Measurements from ENCODE around the gene GJB4.

DNA sequence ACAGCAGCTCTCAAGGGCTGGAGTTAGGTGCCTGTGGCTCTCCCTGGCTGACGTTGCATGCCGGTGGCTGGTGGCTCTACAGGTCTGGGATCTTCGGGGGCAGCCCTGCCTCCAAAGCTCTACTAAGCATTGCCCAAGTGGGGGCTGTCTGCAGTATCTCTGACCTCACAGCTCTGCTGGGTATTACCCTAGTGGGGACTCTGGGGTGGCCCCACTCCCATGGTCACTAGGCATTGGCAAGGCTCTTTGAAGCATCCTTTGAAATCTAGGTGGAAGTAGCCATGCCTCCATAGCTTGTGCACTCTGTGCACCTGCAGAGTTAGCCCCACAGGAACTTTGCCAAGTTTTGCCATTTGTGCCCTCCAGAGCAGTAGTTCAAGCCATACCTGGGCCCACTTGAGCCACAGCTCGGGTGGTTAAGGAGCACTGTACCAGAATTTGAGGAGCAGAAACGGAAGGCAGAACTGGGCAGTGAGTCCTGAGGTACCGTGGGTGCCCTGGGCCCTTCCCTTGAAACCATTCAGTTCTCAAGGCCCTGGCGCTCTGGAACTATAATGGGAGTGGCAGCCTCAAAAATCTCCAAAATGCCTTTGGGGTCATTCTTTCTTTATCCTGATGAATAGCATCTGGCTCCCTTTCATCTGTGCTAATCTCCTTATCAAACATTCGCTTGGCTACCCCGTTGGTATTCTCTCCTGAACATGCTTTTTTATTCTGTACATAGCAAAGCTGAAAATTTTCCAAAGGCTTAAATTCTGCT is 48.7 kb downstream of the GJB4 start:
- TF ChIP-seq POLR2AphosphoS5 (IDR thresholded peaks at IDR 0.05; ENCODE audit: low read depth) = no peak
- TF ChIP-seq, protein P1, sequence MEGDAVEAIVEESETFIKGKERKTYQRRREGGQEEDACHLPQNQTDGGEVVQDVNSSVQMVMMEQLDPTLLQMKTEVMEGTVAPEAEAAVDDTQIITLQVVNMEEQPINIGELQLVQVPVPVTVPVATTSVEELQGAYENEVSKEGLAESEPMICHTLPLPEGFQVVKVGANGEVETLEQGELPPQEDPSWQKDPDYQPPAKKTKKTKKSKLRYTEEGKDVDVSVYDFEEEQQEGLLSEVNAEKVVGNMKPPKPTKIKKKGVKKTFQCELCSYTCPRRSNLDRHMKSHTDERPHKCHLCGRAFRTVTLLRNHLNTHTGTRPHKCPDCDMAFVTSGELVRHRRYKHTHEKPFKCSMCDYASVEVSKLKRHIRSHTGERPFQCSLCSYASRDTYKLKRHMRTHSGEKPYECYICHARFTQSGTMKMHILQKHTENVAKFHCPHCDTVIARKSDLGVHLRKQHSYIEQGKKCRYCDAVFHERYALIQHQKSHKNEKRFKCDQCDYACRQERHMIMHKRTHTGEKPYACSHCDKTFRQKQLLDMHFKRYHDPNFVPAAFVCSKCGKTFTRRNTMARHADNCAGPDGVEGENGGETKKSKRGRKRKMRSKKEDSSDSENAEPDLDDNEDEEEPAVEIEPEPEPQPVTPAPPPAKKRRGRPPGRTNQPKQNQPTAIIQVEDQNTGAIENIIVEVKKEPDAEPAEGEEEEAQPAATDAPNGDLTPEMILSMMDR (IDR thresholded peaks at IDR 0.05; ENCODE audit: insufficient read depth, low read length) = no peak
